Mucosa of descending colon (tissue), 3 donors: Measurements from ENCODE around the gene VASP. TPM values are rescaled to one million over a fixed set of nuclear protein-coding genes. Genes with fewer than 3 reads are reported as not detected.

Experiments used
- ATAC-seq: fragments of 200-7000 bp; cut with Tn5 transposase; one replicate; pipeline ENCODE4 v1.9.1; 2020; ENCODE audit warnings: mild to moderate bottlenecking, moderate library complexity
- DNase-seq, 3 donors: peaks; one replicate each; pipeline ENCODE4 v3.0.0-alpha.2; 2020
- H3K36me3 ChIP-seq: fragments of 200-600 bp; one replicate; pipeline ENCODE4 v1.8.0; 2021; ENCODE audit warnings: low read depth, mild to moderate bottlenecking
- H3K4me1 ChIP-seq: fragments of 200-600 bp; one replicate; pipeline ENCODE4 v1.8.0; 2021; ENCODE audit warnings: low read depth, mild to moderate bottlenecking
- H3K4me3 ChIP-seq: fragments of 200-600 bp; one replicate; pipeline ENCODE4 v1.8.0; 2021; ENCODE audit warnings: mild to moderate bottlenecking
- H3K9me3 ChIP-seq: fragments of 200-600 bp; one replicate; pipeline ENCODE4 v1.8.0; 2021; ENCODE audit warnings: mild to moderate bottlenecking
- CTCF ChIP-seq: fragments of 200-600 bp; IDR thresholded peaks from one replicate; pipeline ENCODE4 v1.8.0; 2022; ENCODE audit warnings: antibody characterized with exemption, mild to moderate bottlenecking
- intact Hi-C, 2 donors: fragments of 100-400 bp; cut with DNase I in 1 of 2; cut with micrococcal nuclease in 1 of 2; formaldehyde crosslinking; loops; one replicate each; pipeline versions ENCODE4 v1.11.0 to v1.11.1; 2022; cut with DNase I, micrococcal nuclease
- total RNA-seq, 3 donors: library from RNA; stranded (reverse); fragmentation: NEBNext Ultra II Directional in 2 of 3; extraction: Animal tissue kit (Norgen Biotek cat#: 25700) in 2 of 3; gene quantifications; one replicate each; pipeline versions ENCODE4 v1.2.1 to v1.2.4, GENCODE V29; 2021 to 2023
- donor health status: DM: no; HTN: no; CAD: no; lungs with moderate emphysema.
- donor health status: DM: no; HTN: no; CAD: no.
- donor health status: DM: no; HTN: yes; CAD: no.

Gene VASP
- total RNA-seq, 3 donors from 2014 or later: 190 to 252 (median 235) TPM

DNA sequence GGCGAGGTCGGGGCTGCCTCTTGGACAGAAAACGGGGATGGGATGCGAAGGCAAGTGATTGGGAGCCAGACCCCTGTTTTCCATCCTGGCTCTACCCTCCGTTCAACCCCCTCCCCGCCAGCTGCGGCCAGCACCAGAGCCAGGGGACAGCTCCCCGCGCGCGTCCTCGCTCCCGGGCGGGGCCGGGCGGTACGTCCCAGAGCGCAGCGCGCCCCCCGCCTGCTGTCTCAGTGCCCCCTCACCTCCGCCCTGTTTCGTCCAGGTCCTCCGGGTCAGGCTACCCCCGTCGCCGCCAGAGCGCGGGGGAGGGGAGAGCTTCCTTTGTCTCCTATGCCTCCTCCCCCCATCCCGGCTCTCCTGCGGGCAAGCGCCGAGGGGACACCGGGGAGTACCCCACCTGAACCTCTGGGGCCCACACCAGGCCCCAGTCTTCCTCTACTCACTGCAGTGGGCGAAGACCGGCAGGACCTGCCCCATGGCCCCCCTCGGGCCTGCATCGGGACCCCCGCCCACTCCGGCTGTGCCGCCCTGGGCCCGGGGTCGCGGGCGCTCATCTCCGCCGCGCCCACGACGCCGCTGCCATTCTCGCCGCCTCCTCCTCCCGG, 10.8 kb upstream of the VASP start:
- intact Hi-C loops: no loop called here
- H3K4me1 ChIP-seq: peaks cover 37% of the 10 kb centered on the region

GRCh38 chr19:45497791-45498190, 9.5 kb upstream of the VASP start:
- DNase-seq (peak in 1 of 3 donors; percentile 60), ATAC-seq (no peak)
- intact Hi-C loops: no loop called here
- TF ChIP-seq CTCF: no peak
- H3K4me3 ChIP-seq: no peak overlapping the region
- H3K9me3 ChIP-seq: no peaks in the 10 kb centered on the region
- peaks cover 37% of the 10 kb centered on the region for H3K4me1 ChIP-seq
- no peaks in the 10 kb centered on the region for H3K36me3 ChIP-seq

More for the DNA sequence above, 10.8 kb upstream of the VASP start:
- Histone ChIP-seq H3K36me3 (no peaks in the 10 kb centered on the region), H3K4me3 (peak overlapping the region; percentile 11), H3K9me3 (no peaks in the 10 kb centered on the region)
- ATAC-seq (peak; percentile 36), DNase-seq (peak; percentile 58 to 81 (median 75))
- no peak for TF ChIP-seq CTCF

DNA sequence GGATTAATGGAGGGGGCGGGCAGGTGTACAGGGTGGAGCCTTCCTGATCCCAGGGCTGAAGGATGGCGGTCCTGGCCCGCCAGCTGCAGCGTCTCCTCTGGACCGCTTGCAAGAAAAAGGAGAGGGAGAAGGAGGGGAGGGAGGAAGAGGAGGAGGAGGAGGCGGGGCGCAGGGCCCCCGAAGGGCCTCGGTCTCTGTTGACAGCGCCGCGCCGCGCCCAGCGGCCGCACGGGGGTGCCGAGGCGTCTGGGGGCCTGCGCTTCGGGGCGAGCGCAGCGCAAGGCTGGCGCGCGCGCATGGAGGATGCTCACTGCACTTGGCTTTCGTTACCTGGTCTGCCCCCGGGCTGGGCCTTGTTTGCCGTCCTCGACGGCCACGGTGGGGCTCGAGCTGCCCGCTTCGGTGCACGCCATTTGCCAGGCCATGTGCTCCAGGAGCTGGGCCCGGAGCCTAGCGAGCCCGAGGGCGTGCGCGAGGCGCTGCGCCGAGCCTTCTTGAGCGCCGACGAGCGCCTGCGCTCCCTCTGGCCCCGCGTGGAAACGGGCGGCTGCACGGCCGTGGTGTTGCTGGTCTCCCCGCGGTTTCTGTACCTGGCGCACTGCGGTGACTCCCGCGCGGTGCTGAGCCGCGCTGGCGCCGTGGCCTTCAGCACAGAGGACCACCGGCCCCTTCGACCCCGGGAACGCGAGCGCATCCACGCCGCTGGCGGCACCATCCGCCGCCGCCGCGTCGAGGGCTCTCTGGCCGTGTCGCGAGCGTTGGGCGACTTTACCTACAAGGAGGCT, 8.7 kb upstream of the VASP start, which contains the start of gene PPM1N:
PPM1N (plus strand) TSS at position 33 of the 785 bp plus-strand sequence; CDS start at position 63, 30 bp downstream.
- peak in 2 of 3 donors; percentile 63 to 75 for DNase-seq
- TF ChIP-seq CTCF: no peak
- Histone ChIP-seq H3K36me3 (no peaks in the 10 kb centered on the region), H3K4me3 (no peak within 1 kb of the TSS), H3K9me3 (no peaks in the 10 kb centered on the region), H3K4me1 (peaks cover 31% of the 10 kb centered on the region)
- ATAC-seq: peak; percentile 35
- intact Hi-C loops: no loop called here

GRCh38 chr19:45499196-45500180, 7.8 kb upstream of the VASP start:
- H3K9me3 ChIP-seq: no peaks in the 10 kb centered on the region
- no peaks in the 10 kb centered on the region for H3K36me3 ChIP-seq
- ATAC-seq (peak; percentile 42), DNase-seq (peak; percentile 73 to 85 (median 74))
- H3K4me1 ChIP-seq: peaks cover 29% of the 10 kb centered on the region
- TF ChIP-seq CTCF: no peak
- H3K4me3 ChIP-seq: no peak overlapping the region
- intact Hi-C loops: no loop called here
